ENCODE measurements around the gene PHF21B. TPM values are rescaled to one million over a fixed set of nuclear protein-coding genes. Genes with fewer than 3 reads are reported as not detected.
"Not testable (repeated sequence)": the region's sequence is repeated elsewhere in the genome, so short reads cannot be mapped to it uniquely, and the experiment has no call there.

The PHF21B gene
- total RNA-seq, 1 donor from 2014 or later: 37.4 TPM

DNA sequence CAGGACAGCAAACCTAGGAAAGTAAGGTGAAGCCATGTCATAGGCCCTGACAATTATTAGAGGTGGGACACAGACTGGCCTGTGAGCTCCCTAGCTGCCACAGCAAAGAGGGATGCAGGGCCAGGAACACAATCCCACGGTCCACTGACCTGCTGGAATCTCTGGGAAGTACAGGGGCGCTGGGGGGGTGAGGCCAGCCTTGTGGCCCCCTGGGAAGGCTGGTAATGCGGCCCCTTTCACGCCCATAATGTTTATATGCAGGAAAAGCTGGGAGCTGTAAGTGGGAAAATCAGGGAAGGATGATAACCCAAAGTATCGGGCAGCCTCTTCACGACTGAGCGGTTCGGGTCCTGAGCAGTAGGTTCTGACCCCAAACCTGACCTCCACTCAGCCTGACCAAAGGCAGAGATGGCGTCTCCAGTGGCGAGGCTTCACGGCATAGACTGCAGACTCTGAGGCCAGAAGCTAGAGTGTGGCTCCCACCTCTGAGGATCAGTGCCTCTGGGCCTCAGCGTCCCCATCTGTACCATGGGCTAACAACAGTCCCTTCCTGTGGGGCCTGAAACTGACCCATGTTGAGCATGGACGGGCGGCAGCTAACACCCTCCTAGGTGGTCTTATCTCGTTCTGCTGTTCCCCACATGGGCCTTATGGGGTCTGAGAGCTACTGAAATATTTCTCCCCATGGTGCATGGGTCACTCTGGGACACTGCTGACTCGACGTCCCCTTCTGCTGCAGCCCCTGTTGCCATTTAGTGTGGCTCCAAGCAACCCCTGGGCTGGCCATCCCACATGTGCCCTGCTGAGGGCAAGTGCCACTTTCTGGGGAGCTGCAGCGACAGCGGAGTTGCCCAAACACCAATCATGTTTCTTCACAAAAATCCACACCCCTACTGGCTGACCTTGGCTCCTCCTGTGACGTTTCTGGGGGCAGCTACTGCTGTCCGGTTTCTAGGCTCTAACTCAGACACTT lies 101.8 kb downstream of the PHF21B start:
- TF ChIP-seq, protein P1, sequence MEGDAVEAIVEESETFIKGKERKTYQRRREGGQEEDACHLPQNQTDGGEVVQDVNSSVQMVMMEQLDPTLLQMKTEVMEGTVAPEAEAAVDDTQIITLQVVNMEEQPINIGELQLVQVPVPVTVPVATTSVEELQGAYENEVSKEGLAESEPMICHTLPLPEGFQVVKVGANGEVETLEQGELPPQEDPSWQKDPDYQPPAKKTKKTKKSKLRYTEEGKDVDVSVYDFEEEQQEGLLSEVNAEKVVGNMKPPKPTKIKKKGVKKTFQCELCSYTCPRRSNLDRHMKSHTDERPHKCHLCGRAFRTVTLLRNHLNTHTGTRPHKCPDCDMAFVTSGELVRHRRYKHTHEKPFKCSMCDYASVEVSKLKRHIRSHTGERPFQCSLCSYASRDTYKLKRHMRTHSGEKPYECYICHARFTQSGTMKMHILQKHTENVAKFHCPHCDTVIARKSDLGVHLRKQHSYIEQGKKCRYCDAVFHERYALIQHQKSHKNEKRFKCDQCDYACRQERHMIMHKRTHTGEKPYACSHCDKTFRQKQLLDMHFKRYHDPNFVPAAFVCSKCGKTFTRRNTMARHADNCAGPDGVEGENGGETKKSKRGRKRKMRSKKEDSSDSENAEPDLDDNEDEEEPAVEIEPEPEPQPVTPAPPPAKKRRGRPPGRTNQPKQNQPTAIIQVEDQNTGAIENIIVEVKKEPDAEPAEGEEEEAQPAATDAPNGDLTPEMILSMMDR (IDR thresholded peaks at IDR 0.05; ENCODE audit: unreplicated experiment): no peak
- Mint-ChIP-seq H3K4me3 (ENCODE audit: low read depth) (no peak overlapping the region), H3K27me3 (no peaks in the 10 kb centered on the region), H3K9me3 (ENCODE audit: low read depth) (peaks cover 18% of the 10 kb centered on the region), H3K27ac (no peak overlapping the region), H3K36me3 (ENCODE audit: insufficient read depth) (peaks cover 55% of the 10 kb centered on the region), H3K4me1 (ENCODE audit: low read depth) (no peaks in the 10 kb centered on the region)
- DNase-seq (ENCODE audit: low spot score, unreplicated experiment): no peak

GRCh38 chr22:44906999-44907644 lies 102.7 kb downstream of the PHF21B start:
- TF ChIP-seq, protein P1 (IDR thresholded peaks at IDR 0.05; ENCODE audit: unreplicated experiment): no peak
- H3K27me3 Mint-ChIP-seq: no peaks in the 10 kb centered on the region
- no peak for DNase-seq (ENCODE audit: low spot score, unreplicated experiment)
- H3K4me3 Mint-ChIP-seq (ENCODE audit: low read depth): no peak overlapping the region
- no peak overlapping the region for H3K27ac Mint-ChIP-seq
- H3K9me3 Mint-ChIP-seq (ENCODE audit: low read depth): peaks cover 21% of the 10 kb centered on the region
- no peaks in the 10 kb centered on the region for H3K4me1 Mint-ChIP-seq (ENCODE audit: low read depth)
- peaks cover 54% of the 10 kb centered on the region for H3K36me3 Mint-ChIP-seq (ENCODE audit: insufficient read depth)

- H3K36me3 Mint-ChIP-seq (ENCODE audit: insufficient read depth): peaks cover 55% of the 10 kb centered on the region
- H3K4me3 Mint-ChIP-seq (ENCODE audit: low read depth): no peak overlapping the region
- no peak for DNase-seq (ENCODE audit: low spot score, unreplicated experiment)
- no peak overlapping the region for H3K27ac Mint-ChIP-seq
- TF ChIP-seq, protein P1 (IDR thresholded peaks at IDR 0.05; ENCODE audit: unreplicated experiment): no peak
- H3K4me1 Mint-ChIP-seq (ENCODE audit: low read depth): no peaks in the 10 kb centered on the region
- peaks cover 22% of the 10 kb centered on the region for H3K9me3 Mint-ChIP-seq (ENCODE audit: low read depth)
- no peaks in the 10 kb centered on the region for H3K27me3 Mint-ChIP-seq
Measured at GRCh38 chr22:44906248-44906936, 103.4 kb downstream of the PHF21B start.

DNA sequence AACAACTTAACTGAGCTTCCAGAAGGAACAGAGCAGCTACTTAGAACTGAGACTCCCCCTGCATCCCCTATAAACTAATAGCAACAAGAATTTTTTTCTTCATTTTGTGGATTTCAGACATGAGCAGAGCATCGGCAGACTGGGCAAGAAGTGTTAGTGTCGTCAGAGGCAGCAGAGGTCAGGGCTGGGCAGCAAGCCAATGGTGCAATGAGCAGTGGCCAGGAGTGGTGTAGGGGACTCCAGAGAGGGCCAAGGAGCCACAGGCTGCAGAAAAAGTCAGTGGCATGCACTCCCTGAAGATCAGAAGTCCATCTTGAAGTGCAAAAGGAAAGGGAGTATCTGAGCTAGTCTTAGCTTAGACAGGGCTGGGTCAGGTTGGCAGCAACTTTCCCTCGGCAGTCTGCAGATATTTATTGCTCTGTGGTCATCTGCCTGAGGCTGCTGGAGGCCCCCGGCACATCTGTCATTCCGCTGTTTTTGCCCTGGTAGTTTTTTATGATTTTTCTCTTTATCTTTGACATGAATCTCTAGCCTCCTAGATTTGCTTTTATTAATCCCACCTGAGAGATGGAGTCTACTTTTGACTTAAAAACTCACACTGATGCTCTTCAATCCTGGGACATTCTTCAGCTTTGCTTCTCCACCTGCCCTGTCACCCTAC lies 105.2 kb downstream of the PHF21B start:
- H3K9me3 Mint-ChIP-seq (ENCODE audit: low read depth): peaks cover 17% of the 10 kb centered on the region
- H3K4me3 Mint-ChIP-seq (ENCODE audit: low read depth); H3K4me1 Mint-ChIP-seq (ENCODE audit: low read depth); H3K27me3 Mint-ChIP-seq; DNase-seq (ENCODE audit: low spot score, unreplicated experiment); H3K27ac Mint-ChIP-seq: not testable (repeated sequence)
- peaks cover 52% of the 10 kb centered on the region for H3K36me3 Mint-ChIP-seq (ENCODE audit: insufficient read depth)

DNA sequence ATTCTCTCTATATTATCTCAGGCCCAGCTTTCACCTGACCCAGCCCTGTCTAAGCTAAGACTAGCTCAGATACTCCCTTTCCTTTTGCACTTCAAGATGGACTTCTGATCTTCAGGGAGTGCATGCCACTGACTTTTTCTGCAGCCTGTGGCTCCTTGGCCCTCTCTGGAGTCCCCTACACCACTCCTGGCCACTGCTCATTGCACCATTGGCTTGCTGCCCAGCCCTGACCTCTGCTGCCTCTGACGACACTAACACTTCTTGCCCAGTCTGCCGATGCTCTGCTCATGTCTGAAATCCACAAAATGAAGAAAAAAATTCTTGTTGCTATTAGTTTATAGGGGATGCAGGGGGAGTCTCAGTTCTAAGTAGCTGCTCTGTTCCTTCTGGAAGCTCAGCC lies 106.6 kb downstream of the PHF21B start:
- not testable (repeated sequence) for DNase-seq (ENCODE audit: low spot score, unreplicated experiment); H3K4me1 Mint-ChIP-seq (ENCODE audit: low read depth); H3K27ac Mint-ChIP-seq; H3K27me3 Mint-ChIP-seq; H3K4me3 Mint-ChIP-seq (ENCODE audit: low read depth)
- Mint-ChIP-seq H3K36me3 (ENCODE audit: insufficient read depth) (peaks cover 50% of the 10 kb centered on the region), H3K9me3 (ENCODE audit: low read depth) (peaks cover 17% of the 10 kb centered on the region)
